GM10847 (cell line): ENCODE measurements around the gene ZNF24.

ENCODE experiments used
- POLR2A ChIP-seq: IDR thresholded peaks from 2 replicates; pipeline ENCODE4 v1.6.1; 2011; ENCODE audit not compliant: insufficient read length; ENCODE audit errors: extremely low read depth

ZNF24 gene

GRCh38 chr18:35371412-35372195, 27.4 kb upstream of the ZNF24 start:
- no peak for TF ChIP-seq POLR2A

DNA sequence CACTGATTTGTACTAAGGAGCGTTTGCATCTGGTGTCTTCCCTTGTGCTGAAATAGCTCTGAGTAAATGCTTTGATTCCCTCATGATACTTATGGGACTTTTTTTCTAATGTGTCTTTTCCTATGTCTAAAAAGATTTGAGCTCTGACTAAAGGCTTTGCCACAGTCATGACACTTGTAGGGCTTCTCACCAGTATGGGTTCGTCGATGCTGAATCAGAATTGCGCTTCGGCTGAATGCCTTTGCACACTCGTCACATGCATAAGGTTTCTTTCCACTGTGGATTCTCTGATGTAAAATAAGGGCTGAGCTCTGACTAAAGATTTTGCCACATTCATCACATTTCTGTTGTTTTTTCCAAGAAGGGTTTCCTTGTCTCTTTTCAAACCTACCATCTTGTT, 24.9 kb upstream of the ZNF24 start:
- no peak for TF ChIP-seq POLR2A

- TF ChIP-seq POLR2A: no peak
Measured at GRCh38 chr18:35368595-35368994, 24.4 kb upstream of the ZNF24 start.

- no peak for TF ChIP-seq POLR2A
Measured at GRCh38 chr18:35362531-35362930, 18.3 kb upstream of the ZNF24 start.

GRCh38 chr18:35361570-35362321, 17.5 kb upstream of the ZNF24 start:
- no peak for TF ChIP-seq POLR2A

DNA sequence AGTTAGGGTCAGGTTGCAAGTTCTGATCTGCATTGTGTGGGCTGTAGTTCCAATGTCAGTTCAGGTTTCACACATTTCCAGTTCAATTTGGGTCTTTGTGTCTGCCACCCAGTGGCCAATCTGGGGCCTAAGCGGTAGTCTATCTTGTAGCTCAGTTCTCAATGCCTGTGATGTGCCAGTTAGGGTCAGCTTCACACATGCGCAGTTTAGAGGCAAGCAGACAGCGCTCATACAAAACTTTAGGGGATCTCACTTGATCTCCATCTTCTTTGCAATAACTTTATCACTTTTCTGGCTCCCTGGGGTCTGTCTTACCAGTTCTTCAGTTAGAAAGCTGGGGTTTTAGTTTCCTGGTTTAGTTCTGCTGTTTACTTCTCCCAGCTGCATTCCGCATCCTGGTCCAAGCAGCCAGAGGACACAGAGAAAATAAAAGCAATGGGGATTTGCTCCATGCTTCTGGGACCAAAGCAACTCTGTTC, 11.0 kb upstream of the ZNF24 start:
- TF ChIP-seq POLR2A: no peak

- TF ChIP-seq POLR2A: no peak
Measured at GRCh38 chr18:35352778-35353177, 8.6 kb upstream of the ZNF24 start.

- TF ChIP-seq POLR2A: no peak
Measured at GRCh38 chr18:35352283-35352682, 8.1 kb upstream of the ZNF24 start.

GRCh38 chr18:35348001-35348400, 3.8 kb upstream of the ZNF24 start:
- no peak for TF ChIP-seq POLR2A

GRCh38 chr18:35345950-35346349, 1.7 kb upstream of the ZNF24 start:
- TF ChIP-seq POLR2A: no peak

DNA sequence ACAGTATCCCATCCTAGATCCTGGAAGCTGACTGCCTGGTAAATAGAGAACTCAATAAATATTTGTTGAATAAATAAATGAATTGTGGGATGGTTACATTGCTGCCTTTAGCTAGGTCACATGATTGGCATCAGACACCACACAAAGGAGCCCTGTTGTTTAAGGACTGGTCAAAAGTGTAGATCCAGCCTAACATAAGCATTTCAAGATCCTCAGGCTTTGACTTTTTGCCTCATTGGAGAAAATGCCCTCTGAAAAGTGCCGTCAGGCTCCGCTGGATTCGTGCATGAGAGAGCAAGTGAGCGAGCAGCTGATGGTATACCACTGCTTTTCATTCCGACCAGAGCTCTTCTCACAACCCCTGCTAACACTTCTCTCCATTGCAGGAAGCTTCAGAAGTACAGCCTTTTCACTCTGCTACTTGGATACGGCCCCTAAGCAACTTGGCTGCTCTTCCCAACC, 1.3 kb upstream of the ZNF24 start:
- TF ChIP-seq POLR2A: no peak

DNA sequence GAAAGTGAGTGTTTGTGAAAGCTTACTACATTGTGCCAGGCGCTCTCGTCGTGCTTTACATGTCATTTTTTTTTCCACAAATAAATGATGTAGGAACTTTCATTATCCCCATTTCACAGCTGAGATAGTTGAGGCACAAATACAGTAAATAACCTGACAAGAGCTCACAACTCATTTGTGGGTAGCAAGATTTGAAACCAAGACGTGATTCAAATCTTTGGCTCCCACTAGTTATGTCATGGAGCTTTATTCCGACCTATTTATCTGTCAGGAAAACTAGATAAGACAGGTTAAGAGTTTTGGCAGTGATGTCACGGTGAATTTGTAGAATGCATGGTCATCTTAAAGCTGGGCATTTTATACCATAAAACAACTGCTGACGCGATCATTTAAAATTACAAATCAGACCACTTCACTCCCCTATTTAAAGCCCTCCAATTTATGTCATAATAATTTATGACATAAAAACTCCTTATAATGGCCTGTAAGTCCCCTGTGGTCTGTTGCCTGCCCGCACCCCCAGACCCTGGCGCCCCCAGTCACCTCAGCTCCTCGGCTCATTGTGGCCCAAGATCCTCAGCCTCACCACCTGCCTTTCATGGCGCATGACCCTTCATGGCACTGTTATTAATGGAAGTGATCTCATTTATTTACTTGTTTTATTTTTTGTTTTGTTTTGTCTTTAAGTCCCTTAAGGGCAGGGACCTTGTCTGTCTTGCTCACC, 678 bp upstream of the ZNF24 start:
- TF ChIP-seq POLR2A: no peak

DNA sequence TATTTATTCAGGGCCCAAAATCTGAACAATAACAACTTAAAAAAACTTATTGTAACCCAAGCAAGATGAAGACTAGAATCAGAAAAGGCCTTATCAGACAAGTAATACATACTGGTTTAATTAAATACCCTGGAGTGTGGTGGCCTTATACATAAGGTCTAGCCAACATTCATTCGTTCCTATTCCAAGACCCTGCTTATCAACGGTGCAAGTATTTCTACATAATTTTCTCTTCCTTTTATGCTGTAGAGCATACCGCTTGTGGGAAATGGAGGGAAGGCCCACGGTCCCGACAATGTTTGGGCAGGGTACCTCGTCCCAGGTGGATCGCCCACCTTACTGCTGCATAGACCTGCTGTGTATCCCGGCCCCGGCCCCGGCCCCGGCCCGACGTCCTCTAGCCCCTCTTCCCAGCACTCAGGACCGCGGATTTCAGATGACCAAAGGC, 708 bp downstream of the ZNF24 start:
- TF ChIP-seq POLR2A: no peak

GRCh38 chr18:35337286-35337685, 6.9 kb downstream of the ZNF24 start:
- no peak for TF ChIP-seq POLR2A

DNA sequence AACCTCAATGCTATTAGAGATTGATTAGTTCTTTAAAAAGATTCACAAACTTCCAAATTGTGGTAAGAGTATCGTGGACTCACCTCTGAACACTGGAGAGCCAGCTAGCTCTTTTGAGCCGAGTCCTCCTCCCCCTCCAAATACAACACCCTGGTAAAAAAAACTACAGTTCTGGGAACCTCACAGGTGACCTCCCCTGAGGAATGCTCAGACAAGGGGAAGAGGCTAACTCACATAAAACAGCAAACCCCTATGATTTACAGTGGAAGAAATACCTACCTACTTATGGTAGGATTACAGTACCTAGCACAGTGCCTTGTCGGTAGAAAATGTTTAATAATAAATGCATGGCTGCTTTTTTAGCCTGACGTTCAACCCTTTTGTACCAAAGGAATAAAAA, 8.4 kb downstream of the ZNF24 start:
- TF ChIP-seq POLR2A: no peak

DNA sequence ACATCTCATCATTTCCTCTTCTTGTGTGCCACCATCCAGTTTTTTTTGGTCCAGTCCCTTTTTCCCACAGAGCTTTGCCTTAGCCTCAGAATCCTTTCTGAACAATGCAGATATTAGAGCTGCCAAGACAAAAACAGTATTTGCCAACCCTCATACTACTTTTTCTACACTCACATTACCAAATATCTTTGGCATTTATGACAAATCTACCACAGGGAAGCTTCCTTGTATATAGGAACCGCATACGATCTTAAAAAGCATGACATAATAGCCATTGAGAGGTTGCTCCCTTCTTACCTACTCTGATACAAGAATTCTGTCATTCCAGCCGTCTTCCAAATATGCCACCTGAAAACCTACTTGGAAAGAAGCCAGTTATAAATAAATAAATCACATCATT, 9.4 kb downstream of the ZNF24 start:
- TF ChIP-seq POLR2A: no peak

GRCh38 chr18:35334212-35334611, 10.0 kb downstream of the ZNF24 start:
- no peak for TF ChIP-seq POLR2A
